Kidney (tissue), 14 donors: ENCODE data around the gene IQCK. TPM values are rescaled to one million over a fixed set of nuclear protein-coding genes. Genes with fewer than 3 reads are reported as not detected.

ENCODE experiments used
- DNase-seq, 5 donors: peaks; one replicate each; pipeline ENCODE4 v3.0.0-alpha.2; 2013 to 2020
- FAIRE-seq: peaks from 2 replicates; lab custom pipeline; 2012; peaks lifted over from hg19 to GRCh38; lab: Jason Lieb, UNC
- H3K27ac ChIP-seq, 2 donors: one replicate each; pipeline ENCODE4 v1.7.0; 2013; ENCODE audit warnings: low read depth in 2 of 2, low read length in 2 of 2, inconsistent platforms in 1 of 2
- H3K27me3 ChIP-seq: one replicate; pipeline ENCODE4 v1.7.1; 2013; ENCODE audit warnings: low read length, inconsistent platforms; ENCODE audit not compliant: control insufficient read depth, insufficient read depth
- H3K36me3 ChIP-seq, 3 donors: one replicate each; pipeline versions ENCODE4 v1.7.0 to v1.7.1; 2013; ENCODE audit warnings: low read length in 3 of 3, control low read depth in 1 of 3, inconsistent platforms in 1 of 3; ENCODE audit not compliant: insufficient read depth in 3 of 3, control insufficient read depth in 2 of 3
- H3K4me1 ChIP-seq, 3 donors: one replicate each; pipeline versions ENCODE4 v1.7.0 to v1.7.1; 2013; ENCODE audit warnings: low read length in 3 of 3, inconsistent platforms in 1 of 3, low read depth in 1 of 3; ENCODE audit not compliant: control insufficient read depth in 2 of 3, insufficient read depth in 2 of 3
- H3K4me3 ChIP-seq, 3 donors: one replicate each; pipeline versions ENCODE4 v1.7.0 to v1.8.1; 2013; ENCODE audit warnings: low read length in 3 of 3, control low read depth in 1 of 3, inconsistent platforms in 1 of 3
- H3K9ac ChIP-seq, 3 donors: one replicate each; pipeline versions ENCODE4 v1.7.0 to v1.7.1; 2013; ENCODE audit warnings: low read length in 3 of 3, control low read depth in 1 of 3, inconsistent platforms in 1 of 3
- H3K9me3 ChIP-seq, 3 donors: one replicate each; pipeline versions ENCODE4 v1.7.0 to v1.7.1; 2013; ENCODE audit warnings: low read length in 3 of 3, control low read depth in 1 of 3, inconsistent platforms in 1 of 3; ENCODE audit not compliant: control insufficient read depth in 2 of 3, insufficient read depth in 1 of 3
- intact Hi-C: fragments of 100-400 bp; cut with DNase I; formaldehyde crosslinking; loops from one replicate; pipeline ENCODE4 v1.11.1; 2022
- polyA plus RNA-seq: library from polyadenylated mRNA; stranded (reverse); fragments of 350-450 nt; fragmentation: Illumina TruSeq; extraction: RNeasy Lipid Tissue Mini Kit (QIAGEN cat#74804); gene quantifications from one replicate; pipeline ENCODE4 v1.2.3, GENCODE V29; 2014; ENCODE audit warnings: low read depth, low replicate concordance; ENCODE audit not compliant: insufficient read depth
- total RNA-seq: library from RNA; stranded (reverse); fragmentation: NEBNext Ultra II Directional; extraction: Animal tissue kit (Norgen Biotek cat#: 25700); gene quantifications from one replicate; pipeline ENCODE4 v1.2.1, GENCODE V29; 2021
- TF ChIP-seq, protein P1 (sequence below): IDR thresholded peaks from 3 replicates; pipeline ENCODE4 v1.5.1; 2012; ENCODE audit warnings: mild to moderate bottlenecking, moderate library complexity, borderline replicate concordance; ENCODE audit not compliant: insufficient read depth; ENCODE audit errors: extremely low read depth
- donor health status: control.
- donor health status: control.
- donor health status: control.
- donor health status: control.
- donor health status: control.
- donor health status: DM: yes; HTN: yes; CAD: no.
- donor health status: Normal renal cell carcinoma (clear cell type).

The IQCK gene
- total and polyA plus RNA-seq, 2 donors from 2014 or later: 35.4 to 38.1 TPM

DNA sequence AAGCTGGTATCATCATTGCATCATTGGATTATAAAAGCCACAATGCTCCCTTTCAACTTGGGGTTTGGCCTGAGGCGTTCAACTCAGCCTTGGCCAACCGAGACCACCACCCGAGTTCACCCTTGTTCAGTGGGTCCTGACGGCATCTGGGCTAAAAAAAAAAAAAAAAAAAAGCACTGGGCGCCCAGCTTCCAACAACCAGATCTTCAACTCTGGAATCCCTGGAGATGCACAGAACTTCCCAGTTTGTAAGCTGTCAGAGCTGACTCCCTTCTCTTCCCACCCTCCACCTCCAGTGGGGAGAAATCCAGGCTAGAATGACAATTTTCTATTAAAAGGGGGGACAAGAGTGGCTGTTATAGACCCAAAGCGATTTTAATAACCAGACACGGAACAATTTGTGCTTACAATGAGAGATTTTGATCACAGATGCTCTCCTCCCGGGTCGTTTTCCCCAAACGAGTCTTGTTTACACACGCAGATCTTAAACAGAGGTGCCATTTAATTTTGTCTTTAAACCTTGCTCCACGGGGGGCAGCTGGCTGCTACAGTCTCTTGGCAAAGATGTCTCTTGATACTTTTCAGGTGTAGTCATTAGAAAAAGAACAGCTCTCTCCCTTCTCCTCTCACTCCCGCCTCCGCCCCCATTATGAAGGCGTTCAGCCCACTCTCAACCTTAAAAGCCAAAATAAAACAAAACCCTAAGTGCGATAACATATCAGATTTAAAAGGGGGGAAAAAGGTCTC lies 139.7 kb downstream of the IQCK start:
- intact Hi-C loops: no loop called here
- no peak for FAIRE-seq
- Histone ChIP-seq H3K27me3 (no peaks in the 10 kb centered on the region), H3K9me3 (no peaks in the 10 kb centered on the region), H3K27ac (no peak overlapping the region), H3K4me1 (peaks cover 0 to 4% (median 2%) of the 10 kb centered on the region in 3 donors), H3K4me3 (no peak overlapping the region), H3K9ac (no peak overlapping the region), H3K36me3 (peaks cover 0 to 21% (median 7%) of the 10 kb centered on the region in 3 donors)
- TF ChIP-seq, protein P1, sequence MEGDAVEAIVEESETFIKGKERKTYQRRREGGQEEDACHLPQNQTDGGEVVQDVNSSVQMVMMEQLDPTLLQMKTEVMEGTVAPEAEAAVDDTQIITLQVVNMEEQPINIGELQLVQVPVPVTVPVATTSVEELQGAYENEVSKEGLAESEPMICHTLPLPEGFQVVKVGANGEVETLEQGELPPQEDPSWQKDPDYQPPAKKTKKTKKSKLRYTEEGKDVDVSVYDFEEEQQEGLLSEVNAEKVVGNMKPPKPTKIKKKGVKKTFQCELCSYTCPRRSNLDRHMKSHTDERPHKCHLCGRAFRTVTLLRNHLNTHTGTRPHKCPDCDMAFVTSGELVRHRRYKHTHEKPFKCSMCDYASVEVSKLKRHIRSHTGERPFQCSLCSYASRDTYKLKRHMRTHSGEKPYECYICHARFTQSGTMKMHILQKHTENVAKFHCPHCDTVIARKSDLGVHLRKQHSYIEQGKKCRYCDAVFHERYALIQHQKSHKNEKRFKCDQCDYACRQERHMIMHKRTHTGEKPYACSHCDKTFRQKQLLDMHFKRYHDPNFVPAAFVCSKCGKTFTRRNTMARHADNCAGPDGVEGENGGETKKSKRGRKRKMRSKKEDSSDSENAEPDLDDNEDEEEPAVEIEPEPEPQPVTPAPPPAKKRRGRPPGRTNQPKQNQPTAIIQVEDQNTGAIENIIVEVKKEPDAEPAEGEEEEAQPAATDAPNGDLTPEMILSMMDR: no peak
- DNase-seq: no peak

- Histone ChIP-seq H3K9ac (no peak overlapping the region), H3K27me3 (no peaks in the 10 kb centered on the region), H3K27ac (no peak overlapping the region), H3K36me3 (peaks cover 0 to 21% (median 7%) of the 10 kb centered on the region in 3 donors), H3K4me1 (peaks cover 0 to 4% (median 2%) of the 10 kb centered on the region in 3 donors), H3K9me3 (no peaks in the 10 kb centered on the region), H3K4me3 (no peak overlapping the region)
- TF ChIP-seq, protein P1: no peak
- FAIRE-seq (no peak), DNase-seq (no peak)
- intact Hi-C loops: no loop called here
These were observed 140.4 kb downstream of the IQCK start for GRCh38 chr16:19858340-19859018.

GRCh38 chr16:19859166-19859565 lies 141.1 kb downstream of the IQCK start:
- Histone ChIP-seq H3K36me3 (peaks cover 0 to 21% (median 7%) of the 10 kb centered on the region in 3 donors), H3K4me1 (peaks cover 0 to 4% (median 2%) of the 10 kb centered on the region in 3 donors), H3K27me3 (no peaks in the 10 kb centered on the region), H3K9ac (no peak overlapping the region), H3K9me3 (no peaks in the 10 kb centered on the region), H3K4me3 (no peak overlapping the region), H3K27ac (no peak overlapping the region)
- FAIRE-seq: no peak
- no peak for DNase-seq
- intact Hi-C loops: no loop called here
- TF ChIP-seq, protein P1: no peak
